HG03520 (cell line): ENCODE measurements around the gene ZNF556.
"Not testable (repeated sequence)": the region's sequence is repeated elsewhere in the genome, so short reads cannot be mapped to it uniquely, and the experiment has no call there.

Experiments
- ATAC-seq: cut with Tn5 transposase; IDR thresholded peaks from one replicate; pipeline ENCODE4 v1.9.1; 2021; ENCODE audit warnings: mild to moderate bottlenecking, moderate library complexity; ENCODE audit not compliant: unreplicated experiment

ZNF556 gene

DNA sequence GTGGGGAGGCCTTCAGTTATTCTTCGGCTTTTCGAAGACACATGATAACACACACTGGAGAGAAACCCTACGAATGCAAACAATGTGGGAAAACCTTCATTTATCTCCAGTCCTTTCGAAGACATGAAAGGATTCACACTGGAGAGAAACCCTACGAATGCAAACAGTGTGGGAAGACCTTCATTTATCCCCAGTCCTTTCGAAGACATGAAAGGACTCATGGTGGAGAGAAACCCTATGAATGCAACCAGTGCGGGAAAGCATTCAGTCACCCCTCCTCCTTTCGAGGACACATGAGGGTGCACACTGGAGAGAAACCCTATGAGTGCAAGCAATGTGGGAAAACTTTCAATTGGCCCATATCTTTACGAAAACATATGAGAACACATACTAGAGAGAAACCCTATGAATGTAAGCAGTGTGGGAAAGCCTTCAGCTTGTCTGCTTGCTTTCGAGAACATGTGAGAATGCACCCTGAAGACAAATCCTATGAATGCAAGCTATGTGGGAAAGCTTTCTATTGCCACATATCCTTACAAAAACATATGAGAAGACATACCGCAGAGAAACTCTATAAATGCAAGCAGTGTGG, 14.0 kb upstream of the ZNF556 start:
- ATAC-seq = no peak

DNA sequence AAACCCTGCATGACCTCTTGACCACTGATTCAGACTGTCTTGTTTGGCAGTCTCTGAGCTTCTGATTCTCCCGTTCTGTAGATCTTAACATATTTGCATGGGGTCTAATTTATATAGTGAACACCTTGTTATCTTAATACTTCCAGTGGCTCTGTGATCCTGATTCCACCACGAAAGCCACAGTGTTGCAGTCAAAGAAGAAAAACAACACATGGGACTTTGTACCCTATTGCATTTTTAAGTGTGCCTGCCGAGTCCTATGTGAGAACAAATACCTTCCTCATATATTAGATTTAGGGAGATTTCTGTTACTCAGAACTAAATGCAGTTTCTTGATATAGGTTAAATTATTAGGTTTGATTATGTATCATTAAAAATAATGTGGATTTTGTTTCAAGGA, 12.3 kb upstream of the ZNF556 start:
- ATAC-seq = no peak

DNA sequence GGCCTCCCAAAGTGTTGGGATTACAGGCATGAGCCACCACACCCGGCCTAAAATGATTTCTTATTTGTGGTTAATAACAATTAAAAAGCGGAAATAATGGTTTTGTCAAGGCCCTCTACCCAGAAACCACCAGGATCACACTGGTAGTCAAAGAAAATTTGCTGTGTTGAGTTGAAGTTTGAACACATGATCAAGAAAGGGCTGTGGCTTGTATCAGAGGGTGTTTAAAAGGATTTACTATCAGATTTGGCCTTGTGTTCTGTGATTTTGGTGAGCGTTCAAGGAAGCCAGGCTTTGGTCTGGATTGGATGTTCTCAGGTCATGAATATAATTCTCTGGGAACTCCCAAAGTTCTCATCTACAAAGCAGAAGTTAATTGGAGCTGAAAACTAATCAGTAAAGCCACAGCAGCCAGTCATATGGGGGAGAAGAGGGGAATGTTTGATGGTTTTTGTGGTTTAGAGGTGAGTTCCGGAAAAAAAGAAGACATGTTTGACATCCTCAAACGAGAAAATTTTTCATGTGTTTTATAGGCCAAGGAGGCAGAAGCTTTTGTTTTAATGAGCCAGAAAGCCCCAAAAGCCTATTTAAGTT, 10.6 kb upstream of the ZNF556 start:
- no peak for ATAC-seq

DNA sequence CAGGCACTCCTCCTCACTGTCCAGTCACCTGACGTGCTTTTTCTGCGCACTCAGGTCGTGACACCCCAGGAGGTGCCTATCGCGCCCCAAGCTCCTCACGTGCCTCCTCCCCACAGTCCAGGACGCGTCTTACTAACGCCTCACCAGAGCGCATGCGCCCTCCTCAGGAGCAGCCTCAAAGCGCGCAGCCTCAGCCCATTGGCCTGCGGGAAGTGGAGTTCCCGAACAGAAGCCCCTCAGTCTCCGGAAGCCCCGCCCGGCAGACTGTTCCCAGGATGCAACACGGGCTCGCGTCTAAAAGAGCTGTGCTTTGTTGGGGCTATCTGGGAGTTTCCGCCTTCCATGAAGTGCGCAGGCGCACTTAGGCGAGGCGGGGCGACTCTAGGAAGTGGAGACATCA, 8.3 kb upstream of the ZNF556 start:
- ATAC-seq = no peak

DNA sequence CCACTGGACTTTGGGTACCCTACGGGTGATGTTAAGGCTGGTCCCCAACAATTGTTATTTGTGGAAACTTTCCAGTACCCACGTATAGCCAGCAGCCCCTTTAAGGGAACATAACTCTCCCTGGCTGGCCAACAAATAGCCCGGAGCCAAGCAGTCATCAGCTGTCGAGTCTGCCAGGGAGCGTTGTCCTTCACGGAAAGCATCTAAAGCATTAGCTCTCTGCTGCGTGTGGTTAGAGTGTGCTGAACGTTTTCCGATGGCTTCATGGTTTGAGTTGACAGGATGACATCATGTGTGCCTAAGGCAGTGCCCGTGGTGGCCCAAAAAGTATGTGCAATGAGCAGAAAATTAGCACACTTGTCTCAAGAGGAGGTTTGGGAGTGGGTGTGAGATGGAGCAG, 3.3 kb upstream of the ZNF556 start:
- ATAC-seq = no peak

DNA sequence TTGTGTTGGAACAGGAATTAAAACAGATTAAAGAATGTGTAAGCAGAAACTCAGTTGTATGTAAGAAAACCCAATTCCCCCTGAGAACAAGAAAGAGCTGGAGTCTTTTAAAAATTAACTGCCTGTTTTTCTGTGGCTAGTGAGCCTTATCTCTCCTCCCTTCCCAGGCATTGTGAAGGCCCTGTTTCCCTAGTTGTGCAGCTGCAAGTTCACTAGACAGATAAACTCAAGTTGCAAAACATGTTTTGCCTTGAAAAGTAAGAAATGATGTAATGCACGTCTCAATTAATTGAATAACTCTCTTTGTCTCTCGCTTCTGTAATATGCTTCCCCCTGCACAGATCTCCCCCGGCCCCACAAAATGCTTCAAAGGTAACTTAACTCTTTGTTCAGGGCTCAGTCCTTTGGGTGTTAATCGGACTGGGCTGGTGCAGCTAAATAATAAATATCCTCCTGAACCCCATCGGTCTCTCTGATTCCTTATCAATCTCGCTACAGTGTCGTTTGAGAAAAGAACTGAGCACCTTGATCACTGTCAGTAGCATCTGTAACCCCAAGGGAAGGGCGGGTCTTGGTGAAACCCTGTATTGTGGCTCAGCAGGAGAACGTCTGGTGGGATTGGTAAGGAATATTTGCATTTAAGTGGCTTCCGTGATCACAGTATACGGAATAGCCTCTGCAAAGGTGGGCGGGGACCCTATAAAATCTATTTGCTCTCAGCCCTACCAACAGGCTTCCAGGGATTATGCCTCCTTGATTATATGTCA, 1.6 kb upstream of the ZNF556 start:
- no peak for ATAC-seq

DNA sequence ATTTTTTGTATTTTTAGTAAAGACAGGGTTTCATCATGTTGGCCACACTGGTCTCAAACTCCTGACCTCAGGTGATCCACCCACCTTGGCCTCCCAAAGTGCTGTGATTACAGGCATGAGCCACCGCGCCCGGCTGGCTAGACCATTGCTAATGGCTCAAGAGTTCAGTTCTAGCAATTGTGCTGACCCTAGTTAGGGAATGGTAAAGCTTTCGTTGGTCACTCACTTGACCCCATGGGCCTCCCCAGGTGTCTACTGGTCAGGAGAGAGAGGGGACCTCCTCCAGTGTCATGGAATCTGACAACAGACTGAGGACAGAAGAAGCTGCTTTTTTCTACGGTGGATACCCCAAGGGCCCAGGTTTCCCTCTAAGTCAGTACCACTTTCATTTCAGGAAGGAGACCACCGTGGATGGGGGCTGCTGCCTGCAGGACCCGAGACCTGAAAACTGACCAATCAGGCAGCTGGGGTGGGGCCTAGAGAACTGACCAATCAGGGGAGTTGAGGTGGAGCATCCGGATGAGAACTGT, 575 bp upstream of the ZNF556 start:
- no peak for ATAC-seq

DNA sequence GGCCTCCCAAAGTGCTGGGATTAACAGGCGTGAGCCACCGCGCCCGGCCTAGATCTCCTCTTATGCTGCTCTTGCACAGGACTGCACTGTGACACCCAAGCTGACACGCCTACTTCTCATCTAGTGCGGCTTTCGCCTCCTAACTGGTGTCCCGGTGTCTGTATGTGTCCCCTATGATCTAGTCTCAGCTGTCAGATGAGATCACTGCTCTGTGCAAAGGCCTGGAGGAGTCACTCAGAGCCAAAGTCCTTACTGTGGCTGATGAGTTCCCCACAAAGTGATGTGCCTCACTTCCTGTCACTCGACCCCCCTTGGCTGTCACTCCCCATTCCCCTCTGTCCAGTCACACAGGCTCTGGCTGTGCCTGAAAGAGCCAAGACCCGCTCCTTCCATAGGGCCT, 2.5 kb downstream of the ZNF556 start:
- ATAC-seq = no peak

DNA sequence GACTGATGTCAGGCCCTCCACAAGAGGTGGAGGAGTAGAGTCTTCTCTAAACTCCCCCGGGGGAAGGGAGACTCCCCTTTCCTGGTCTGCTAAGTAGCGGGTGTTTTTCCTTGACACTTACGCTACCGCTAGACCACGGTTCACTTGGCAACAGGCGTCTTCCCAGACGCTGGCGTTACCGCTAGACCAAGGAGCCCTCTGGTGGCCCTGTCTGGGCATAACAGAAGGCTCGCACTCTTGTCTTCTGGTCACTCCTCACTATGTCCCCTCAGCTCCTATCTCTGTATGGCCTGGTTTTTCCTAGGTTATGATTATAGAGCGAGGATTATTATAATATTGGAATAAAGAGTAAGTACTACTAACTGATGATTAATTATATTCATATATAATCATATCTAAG, 5.0 kb downstream of the ZNF556 start:
- ATAC-seq = not testable (repeated sequence)

DNA sequence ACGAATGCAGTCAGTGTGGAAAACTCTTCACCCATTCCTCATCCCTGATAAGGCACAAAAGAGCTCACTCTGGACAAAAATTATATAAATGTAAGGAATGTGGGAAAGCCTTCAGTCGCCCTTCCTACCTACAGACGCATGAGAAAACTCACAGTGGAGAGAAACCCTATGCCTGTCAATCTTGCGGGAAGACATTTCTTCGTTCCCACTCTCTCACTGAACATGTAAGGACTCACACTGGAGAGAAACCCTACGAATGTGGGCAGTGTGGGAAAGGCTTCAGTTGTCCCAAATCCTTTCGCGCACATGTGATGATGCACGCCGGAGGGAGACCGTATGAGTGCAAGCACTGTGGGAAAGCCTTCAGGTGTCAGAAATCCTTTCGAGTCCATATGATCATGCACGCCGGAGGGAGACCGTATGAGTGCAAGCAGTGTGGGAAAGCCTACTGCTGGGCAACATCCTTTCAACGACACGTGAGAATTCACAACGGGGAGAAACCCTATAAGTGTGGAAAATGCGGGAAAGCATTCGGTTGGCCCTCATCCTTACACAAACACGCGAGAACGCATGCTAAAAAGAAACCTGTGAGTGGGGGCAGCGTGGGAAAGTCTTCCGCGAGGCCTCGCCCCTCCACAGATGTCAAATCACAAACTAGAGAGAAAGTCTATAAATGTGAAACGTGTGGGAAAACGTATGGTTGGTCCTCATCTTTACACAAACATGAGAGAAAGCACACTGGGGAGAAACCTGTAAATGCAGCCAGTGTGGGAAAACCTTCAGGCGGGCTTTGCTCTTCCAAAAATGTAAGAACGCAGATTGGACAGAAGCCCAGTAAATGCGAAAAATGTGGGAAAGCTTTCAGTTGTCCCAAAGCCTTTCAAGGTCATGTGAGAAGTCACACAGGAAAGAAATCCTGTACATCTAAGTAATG, 10.5 kb downstream of the ZNF556 start:
- no peak for ATAC-seq

DNA sequence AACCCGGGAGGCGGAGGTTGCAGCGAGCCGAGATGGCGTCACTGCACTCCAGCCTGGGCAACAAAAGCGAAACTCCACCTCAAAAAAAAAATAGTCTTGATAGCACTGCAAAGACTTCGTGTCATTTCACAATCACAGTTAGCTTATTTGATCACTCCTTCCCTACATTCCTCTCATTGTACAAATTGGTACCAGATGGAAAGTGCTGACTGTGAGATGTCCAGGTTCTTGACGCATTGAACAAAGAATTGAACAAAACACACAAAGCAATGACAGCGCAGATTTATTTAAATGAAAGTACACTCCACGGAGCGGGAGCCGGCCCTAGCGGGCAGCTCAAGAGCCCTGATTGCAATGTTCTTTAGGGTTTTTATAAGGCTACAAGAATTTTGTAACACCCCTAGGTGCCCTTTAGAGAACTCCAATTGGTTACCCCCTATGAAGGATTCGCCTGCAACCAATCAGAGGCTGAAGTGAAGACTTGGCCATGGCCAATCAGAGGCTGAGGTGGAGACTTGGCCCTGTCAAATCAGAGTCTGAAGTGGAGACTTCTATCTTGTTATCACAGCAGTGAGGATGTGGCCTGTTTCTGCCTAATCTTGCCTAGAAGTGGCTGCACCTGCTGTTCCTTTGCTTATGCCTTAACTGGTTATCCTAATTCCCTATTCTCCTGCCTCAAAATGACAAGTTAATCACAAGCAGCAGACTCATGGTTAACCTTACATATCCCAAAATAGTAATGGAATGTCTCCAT, 16.7 kb downstream of the ZNF556 start:
- ATAC-seq = no peak

DNA sequence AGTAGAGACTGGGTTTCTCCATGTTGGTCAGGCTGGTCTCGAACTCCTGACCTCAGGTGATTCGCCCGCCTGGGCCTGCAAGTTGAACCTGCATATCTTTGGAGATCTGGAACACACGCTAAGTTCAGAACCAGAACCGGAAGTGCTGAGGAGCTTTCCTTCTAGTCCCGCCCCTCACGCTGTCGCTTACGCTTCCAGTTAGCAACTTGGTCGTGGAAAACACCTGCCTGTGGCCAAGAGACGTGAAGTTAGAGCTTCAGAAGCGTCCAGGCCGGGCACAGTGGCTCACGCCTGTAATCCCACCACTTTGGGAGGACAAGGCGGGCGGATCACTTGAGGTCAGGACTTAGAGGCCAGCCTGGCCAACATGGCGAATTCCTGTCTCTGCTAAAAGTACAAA, 18.6 kb downstream of the ZNF556 start:
- no peak for ATAC-seq

DNA sequence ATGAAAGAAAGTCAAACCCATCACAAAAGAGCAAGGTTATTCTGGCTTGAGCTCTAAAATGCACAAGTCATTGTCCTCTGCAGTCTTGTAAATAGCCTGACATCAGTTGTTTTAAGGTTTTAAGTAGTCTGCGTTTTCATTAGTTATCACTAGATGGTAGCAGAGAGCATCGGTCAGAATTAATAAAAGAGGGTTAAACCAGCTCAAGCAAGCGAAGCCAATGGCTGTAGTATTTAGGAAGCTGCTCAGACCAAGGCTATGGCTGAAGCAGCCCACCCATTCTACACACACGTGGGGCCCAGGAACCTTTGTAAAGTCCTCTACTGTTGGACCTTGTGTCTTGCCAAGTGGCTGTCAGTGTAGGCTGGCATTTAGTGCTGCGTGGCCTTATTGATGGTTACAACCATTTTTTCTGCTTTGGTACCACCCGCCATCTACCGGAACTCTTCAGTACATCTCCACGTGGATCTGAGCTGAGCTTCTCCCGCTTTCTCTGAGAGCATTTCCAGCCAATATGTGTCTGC, 20.3 kb downstream of the ZNF556 start:
- ATAC-seq = no peak

DNA sequence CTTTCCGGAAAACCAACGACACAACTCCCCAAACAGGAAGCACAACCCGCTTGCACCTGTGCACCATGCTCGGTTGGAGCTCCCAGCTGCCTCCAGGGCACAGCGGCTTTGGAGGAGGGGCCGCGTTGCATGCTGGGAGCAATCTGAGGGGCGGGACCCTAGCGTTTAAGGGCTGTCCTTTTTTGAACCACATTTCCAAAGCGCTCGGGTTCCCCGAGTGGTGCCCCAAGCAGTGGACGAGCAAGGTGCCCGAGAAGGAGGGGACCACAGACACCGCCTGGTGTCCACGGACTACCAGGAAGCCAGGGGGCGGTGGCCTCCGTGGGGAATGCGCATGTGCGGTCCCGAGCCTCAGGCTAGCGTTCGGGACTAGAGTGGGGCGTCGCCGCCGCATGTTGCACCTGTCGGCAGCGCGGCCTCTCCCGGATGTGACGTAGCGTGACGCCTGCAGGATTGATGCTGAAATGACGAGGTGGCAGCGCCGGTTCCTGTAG, 21.6 kb downstream of the ZNF556 start:
- ATAC-seq = no peak

DNA sequence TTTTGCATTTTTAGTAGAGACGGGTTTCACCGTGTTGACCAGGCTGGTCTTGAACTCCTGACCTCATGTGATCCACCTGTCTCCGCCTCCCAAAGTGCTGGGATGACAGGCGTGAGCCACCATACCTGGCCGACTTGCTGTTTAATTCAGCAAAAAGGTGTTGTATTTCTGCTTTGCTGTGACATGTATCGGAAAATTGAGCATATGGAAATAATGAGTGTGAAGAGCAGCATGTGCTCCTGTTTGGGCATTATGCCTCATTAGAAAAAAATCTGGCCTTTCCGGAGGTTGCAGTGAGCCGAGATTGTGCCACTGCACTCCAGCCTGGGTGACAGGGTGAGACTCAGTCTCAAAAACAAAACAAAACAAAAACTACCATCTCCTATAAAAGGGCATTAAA, 23.4 kb downstream of the ZNF556 start:
- not testable (repeated sequence) for ATAC-seq

DNA sequence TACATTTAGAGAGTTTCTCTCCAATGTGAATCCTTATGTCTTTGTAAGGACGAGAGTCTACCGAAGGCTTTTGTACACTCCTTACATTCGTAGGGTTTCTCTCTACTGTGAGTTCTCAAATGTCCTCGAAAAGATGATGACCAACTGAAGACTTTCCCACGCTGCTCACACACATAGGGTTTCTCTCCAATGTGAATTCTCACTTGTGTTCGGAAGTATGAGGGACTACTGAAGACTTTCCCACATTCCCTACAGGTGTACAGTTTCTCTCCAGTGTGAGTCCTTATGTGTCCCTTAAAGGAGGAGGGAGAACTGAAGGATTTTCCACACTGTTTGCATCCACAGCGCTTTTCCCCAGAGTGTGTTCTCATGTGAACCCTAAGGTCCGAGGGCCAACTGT, 29.6 kb downstream of the ZNF556 start:
- ATAC-seq = no peak

DNA sequence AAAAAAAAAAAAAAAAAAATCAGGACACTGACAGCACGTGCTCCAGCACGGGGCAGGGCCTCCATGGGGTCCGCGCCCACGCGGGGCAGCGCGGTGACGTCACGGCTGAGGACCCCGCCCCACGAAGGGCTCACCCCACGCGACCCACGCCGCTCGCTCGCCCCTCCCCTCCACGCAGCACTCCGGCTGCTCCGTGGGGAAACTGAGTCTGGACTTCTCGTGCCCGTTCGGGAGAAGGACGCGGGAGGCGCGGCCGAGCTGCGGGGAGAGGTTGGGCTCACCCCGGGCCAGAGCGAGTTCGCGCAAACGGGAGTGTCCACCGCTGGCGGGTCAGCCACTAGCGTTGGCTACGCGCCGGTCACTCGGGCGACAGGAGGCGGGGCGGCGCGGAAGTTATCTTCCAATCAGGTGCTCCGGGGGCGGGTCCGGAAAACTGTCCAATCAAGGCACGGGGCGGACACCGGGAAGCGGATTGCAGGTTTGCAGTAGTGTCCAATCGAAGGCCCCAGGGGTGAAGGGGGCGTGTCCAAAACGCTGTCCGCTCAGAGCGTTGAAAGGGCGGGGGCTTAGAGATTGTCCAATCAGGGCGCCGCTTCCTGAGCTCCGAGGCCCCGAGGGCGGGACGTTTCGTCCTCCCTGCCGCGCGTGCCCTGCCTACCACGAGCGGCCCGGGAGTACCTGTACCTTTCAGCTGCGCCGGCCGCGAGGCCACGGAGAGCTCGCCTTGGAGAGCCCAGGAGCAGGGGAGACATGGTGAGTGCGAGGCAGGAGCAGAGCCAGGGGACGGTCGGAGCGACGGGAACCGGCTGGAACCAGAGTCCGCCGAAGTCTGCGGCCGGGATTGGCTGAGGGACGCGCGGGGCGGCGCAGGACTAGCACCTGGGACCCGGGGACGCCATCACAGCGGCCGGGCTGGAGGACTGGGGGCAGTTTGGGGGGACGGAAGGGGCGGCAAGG, 33.4 kb downstream of the ZNF556 start, which contains the start of gene ZNF57:
Gene ZNF57, plus strand, starts transcription at position 633 of the 957 bp plus-strand sequence. Its CDS starts 118 bp downstream, at position 751.
- peak; percentile 86 for ATAC-seq

DNA sequence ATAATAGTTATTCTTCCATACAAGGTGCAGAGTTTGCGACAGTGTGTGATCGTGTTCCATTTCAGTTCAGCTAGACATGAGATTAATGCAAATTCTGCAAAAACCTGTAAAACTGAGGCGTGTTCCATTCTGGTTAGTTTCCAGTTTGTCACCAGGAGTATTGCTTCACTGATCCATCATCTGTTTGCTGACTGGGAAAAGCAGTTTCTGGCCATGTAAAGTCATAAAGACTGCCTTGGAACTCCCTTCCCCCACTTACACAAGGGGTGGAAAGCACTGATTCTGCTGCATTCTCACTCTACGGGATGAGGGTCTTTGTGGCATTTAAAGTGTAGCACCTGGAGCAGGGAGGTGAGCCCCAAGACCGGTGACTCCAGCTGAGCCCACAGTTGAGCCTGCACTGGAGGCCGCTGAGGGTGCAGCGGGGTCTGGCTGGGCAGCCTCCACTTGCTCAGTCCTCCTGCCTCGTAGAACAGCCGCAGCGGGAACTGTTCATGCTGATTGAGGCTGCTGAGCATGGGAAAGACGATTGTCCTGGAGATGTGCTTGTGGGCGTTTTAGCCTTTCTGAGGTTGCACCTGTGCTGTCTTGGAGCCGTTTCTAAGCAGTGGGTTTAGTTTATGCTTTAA, 35.6 kb downstream of the ZNF556 start:
- ATAC-seq = no peak
